Left ventricle myocardium inferior (tissue), 1 donor: ENCODE results near the gene ENPP1. TPM values are rescaled to one million over a fixed set of nuclear protein-coding genes. Genes with fewer than 3 reads are reported as not detected.
"Not testable (repeated sequence)": the region's sequence is repeated elsewhere in the genome, so short reads cannot be mapped to it uniquely, and the experiment has no call there.

Experiments
- DNase-seq: peaks from one replicate; pipeline ENCODE4 v3.0.0-alpha.2; 2020
- H3K27ac ChIP-seq: fragments of 200-600 bp; replicated peaks from 2 replicates; pipeline ENCODE4 v1.8.0; 2021
- H3K27me3 ChIP-seq: fragments of 200-600 bp; 2 replicates; pipeline ENCODE4 v1.8.0; 2021; ENCODE audit warnings: low read depth
- H3K36me3 ChIP-seq: fragments of 200-600 bp; 2 replicates; pipeline ENCODE4 v1.8.0; 2021
- H3K4me1 ChIP-seq: fragments of 200-600 bp; 2 replicates; pipeline ENCODE4 v1.8.0; 2021
- H3K4me3 ChIP-seq: fragments of 200-600 bp; 2 replicates; pipeline ENCODE4 v1.8.0; 2021; ENCODE audit warnings: mild to moderate bottlenecking, moderate library complexity
- H3K9me3 ChIP-seq: fragments of 200-600 bp; replicated peaks from 2 replicates; pipeline ENCODE4 v1.8.0; 2021
- intact Hi-C: fragments of 100-400 bp; cut with micrococcal nuclease; formaldehyde crosslinking; loops from one replicate; pipeline ENCODE4 v1.11.0; 2022
- total RNA-seq: library from RNA; stranded (reverse); fragmentation: NEBNext Ultra II Directional; extraction: Animal tissue kit (Norgen Biotek cat#: 25700); gene quantifications from one replicate; pipeline ENCODE4 v1.2.1, GENCODE V29; 2021
- TF ChIP-seq, protein P1 (sequence below): fragments of 200-600 bp; IDR thresholded peaks from 2 replicates; pipeline ENCODE4 v1.8.0; 2021; ENCODE audit warnings: antibody characterized with exemption, mild to moderate bottlenecking, borderline replicate concordance
- donor health status: DM: no; HTN: yes; CAD: no; lungs with severe emphysema.

Gene ENPP1
- total RNA-seq, 1 donor from 2014 or later: 2.9 TPM

- no peaks in the 10 kb centered on the region for H3K4me1 ChIP-seq
- TF ChIP-seq, protein P1, sequence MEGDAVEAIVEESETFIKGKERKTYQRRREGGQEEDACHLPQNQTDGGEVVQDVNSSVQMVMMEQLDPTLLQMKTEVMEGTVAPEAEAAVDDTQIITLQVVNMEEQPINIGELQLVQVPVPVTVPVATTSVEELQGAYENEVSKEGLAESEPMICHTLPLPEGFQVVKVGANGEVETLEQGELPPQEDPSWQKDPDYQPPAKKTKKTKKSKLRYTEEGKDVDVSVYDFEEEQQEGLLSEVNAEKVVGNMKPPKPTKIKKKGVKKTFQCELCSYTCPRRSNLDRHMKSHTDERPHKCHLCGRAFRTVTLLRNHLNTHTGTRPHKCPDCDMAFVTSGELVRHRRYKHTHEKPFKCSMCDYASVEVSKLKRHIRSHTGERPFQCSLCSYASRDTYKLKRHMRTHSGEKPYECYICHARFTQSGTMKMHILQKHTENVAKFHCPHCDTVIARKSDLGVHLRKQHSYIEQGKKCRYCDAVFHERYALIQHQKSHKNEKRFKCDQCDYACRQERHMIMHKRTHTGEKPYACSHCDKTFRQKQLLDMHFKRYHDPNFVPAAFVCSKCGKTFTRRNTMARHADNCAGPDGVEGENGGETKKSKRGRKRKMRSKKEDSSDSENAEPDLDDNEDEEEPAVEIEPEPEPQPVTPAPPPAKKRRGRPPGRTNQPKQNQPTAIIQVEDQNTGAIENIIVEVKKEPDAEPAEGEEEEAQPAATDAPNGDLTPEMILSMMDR: no peak
- peaks cover 18% of the 10 kb centered on the region for H3K9me3 ChIP-seq
- H3K36me3 ChIP-seq: no peaks in the 10 kb centered on the region
- H3K4me3 ChIP-seq: no peak overlapping the region
- peaks cover 23% of the 10 kb centered on the region for H3K27me3 ChIP-seq
- intact Hi-C loops: loop anchor here (10.0 kb wide), 1 partner anchor 213 kb away; no protein-coding TSS in a partner anchor
- no peak for DNase-seq
- H3K27ac ChIP-seq: no peak overlapping the region
Observed at GRCh38 chr6:131897621-131898020, 89.8 kb downstream of the ENPP1 start.

- Histone ChIP-seq H3K4me1 (no peaks in the 10 kb centered on the region), H3K27me3 (peaks cover 26% of the 10 kb centered on the region), H3K4me3 (no peak overlapping the region), H3K9me3 (peaks cover 18% of the 10 kb centered on the region), H3K36me3 (no peaks in the 10 kb centered on the region), H3K27ac (no peak overlapping the region)
- no peak for DNase-seq
- intact Hi-C loops: loop anchor here (10.0 kb wide), 1 partner anchor 214 kb away; no protein-coding TSS in a partner anchor
- TF ChIP-seq, protein P1: no peak
Observed at GRCh38 chr6:131898718-131899117, 90.9 kb downstream of the ENPP1 start.

- TF ChIP-seq, protein P1: no peak
- intact Hi-C loops: no loop called here
- Histone ChIP-seq H3K9me3 (peaks cover 18% of the 10 kb centered on the region), H3K27me3 (peaks cover 23% of the 10 kb centered on the region), H3K4me3 (no peak overlapping the region), H3K4me1 (no peaks in the 10 kb centered on the region), H3K36me3 (no peaks in the 10 kb centered on the region), H3K27ac (no peak overlapping the region)
- no peak for DNase-seq
Observed at GRCh38 chr6:131900231-131900630, 92.4 kb downstream of the ENPP1 start.

DNA sequence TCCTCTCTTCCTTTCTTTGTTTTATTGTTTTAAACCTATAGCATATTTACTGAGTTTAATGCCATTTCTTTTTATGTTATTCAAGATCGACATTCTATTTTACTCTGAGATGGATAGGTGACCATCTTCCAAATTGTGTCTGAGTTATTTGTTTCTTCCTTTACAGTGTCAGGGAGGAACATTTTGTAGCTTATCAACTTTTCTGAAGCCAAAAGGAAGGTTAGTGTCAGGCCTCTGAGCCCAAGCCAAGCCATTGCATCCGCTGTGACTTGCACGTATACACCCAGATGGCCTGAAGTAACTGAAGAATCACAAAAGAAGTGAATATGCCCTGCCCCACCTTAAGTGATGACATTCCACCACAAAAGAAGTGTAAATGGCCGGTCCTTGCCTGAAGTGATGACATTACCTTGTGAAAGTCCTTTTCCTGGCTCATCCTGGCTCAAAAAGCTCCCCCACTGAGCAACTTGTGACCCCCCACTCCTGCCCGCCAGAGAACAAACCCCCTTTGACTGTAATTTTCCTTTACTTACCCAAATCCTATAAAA is 93.6 kb downstream of the ENPP1 start:
- Histone ChIP-seq H3K9me3 (peaks cover 18% of the 10 kb centered on the region), H3K27me3 (peaks cover 23% of the 10 kb centered on the region)
- DNase-seq, H3K27ac ChIP-seq, H3K4me3 ChIP-seq, intact Hi-C loops, H3K36me3 ChIP-seq, H3K4me1 ChIP-seq: not testable (repeated sequence)

- peaks cover 24% of the 10 kb centered on the region for H3K27me3 ChIP-seq
- H3K4me1 ChIP-seq, H3K4me3 ChIP-seq, DNase-seq, H3K9me3 ChIP-seq, intact Hi-C loops, H3K27ac ChIP-seq, H3K36me3 ChIP-seq: not testable (repeated sequence)
Observed at GRCh38 chr6:131903734-131904133, 95.9 kb downstream of the ENPP1 start.

DNA sequence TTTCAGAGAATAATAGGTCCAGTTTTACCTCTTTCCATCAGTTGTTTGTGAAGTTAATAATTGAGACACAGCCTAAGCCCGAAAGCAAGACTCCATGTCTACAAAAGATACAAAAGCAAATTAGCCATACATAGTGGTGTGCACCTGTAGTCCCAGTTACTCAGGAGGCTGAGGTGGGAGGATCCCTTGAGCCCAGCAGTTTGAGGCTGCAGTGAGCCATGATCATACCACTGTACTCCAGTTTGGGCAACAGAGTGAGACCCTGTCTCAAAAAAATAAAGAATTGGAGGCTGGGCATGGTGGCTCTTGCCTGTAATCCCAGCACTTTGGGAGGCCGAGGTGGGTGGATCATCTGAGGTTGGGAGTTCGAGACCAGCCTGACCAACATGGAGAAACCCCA is 101.0 kb downstream of the ENPP1 start:
- DNase-seq, H3K4me3 ChIP-seq, H3K36me3 ChIP-seq, H3K27ac ChIP-seq, H3K9me3 ChIP-seq, intact Hi-C loops, H3K4me1 ChIP-seq: not testable (repeated sequence)
- peaks cover 41% of the 10 kb centered on the region for H3K27me3 ChIP-seq

DNA sequence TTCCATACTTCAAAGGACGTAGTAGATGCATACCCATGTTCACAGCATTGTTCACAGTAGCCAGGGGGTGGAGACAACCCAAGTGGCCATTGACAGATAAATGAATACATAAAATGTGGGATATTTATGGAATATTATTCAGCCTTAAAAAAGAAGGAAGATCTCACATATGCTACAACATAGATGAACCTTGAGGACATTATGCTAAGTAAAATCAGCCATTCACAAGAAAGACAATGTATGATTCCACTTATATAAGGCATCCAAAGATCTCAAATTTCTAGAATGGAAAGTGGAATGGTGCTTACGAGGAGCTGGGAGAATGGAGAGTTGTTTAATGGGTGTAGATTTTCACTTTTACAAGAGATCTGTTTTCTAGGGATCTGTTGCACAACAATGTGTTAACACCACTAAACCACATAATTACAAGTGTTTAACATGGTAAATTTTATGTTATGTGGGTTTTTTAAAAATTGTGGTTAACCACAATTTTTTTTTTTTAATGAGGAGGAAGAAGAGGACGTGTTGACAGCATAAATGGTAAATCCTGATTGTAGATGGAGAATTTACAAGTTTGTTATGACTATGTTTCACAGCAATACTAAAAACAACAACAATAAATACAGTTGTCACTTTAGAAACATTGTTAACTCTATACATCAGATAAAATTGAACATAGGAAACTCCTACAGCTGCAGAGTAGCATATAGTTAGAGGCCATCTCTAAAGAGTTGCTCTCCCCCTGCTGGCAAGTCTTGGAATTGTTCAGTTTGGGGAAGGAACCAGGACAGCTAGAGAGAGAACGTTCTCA is 101.8 kb downstream of the ENPP1 start:
- Histone ChIP-seq H3K27ac (no peak overlapping the region), H3K9me3 (no peaks in the 10 kb centered on the region), H3K36me3 (no peaks in the 10 kb centered on the region), H3K4me3 (no peak overlapping the region), H3K27me3 (peaks cover 46% of the 10 kb centered on the region), H3K4me1 (no peaks in the 10 kb centered on the region)
- TF ChIP-seq, protein P1: peak; percentile 93
- DNase-seq: peak; percentile 18
- intact Hi-C loops: loop anchor here (5.0 kb wide), 1 partner anchor 217 kb away; no protein-coding TSS in a partner anchor
